ENCODE data around the gene MICA.
"Not testable (repeated sequence)": the region's sequence is repeated elsewhere in the genome, so short reads cannot be mapped to it uniquely, and the experiment has no call there.

MICA gene

GRCh38 chr6:31414148-31414770, 10.9 kb downstream of the MICA start:
- DNase-seq (ENCODE audit: low spot score), result not testable (repeated sequence)

- no peak for DNase-seq (ENCODE audit: low spot score)
Measured at GRCh38 chr6:31414771-31415265, 11.4 kb downstream of the MICA start.

GRCh38 chr6:31416394-31417014, 13.1 kb downstream of the MICA start:
- DNase-seq (ENCODE audit: low spot score), result no peak

DNA sequence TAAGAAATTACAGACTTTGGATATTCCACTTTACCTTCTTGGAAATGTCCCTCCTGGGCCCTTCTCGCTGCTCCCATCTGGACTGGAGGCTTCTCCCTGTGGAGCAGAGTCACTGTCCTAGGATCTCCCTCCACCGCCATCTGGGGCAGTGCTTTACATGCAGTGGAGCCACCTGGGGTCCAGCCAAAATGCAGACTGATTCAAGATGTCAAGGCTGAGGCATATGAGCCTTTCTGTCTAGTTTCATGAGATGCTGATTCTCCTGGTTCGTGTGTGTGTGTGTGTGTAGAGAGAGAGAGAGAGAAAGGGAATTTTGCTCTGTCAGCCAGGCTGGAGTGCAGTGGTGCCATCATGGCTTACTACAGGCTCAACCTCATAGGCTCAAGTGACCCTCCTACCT, 14.9 kb downstream of the MICA start:
- DNase-seq (ENCODE audit: low spot score), result no peak

GRCh38 chr6:31419842-31420241, 16.4 kb downstream of the MICA start:
- DNase-seq (ENCODE audit: low spot score), result no peak

GRCh38 chr6:31420546-31420945, 17.2 kb downstream of the MICA start:
- DNase-seq (ENCODE audit: low spot score), result no peak

DNA sequence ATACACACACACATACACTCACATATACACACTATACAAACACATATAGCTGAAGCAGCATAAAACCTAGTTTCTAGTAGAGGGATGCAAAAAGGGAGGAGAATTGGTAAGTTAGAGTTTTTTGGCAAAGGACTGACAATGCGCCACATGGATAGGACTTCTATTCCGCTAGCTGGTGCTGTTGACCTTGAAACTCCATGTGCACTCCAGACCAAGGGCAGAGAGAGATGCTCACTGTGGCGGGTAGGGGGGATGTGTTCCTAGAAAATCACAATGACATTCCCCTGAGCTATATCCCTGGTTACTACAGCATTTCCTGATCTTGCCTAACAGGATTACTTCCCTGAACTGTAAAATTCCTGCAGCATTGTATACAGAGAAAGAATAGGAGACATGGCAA, 19.2 kb downstream of the MICA start:
- no peak for DNase-seq (ENCODE audit: low spot score)

GRCh38 chr6:31423550-31423949, 20.2 kb downstream of the MICA start:
- no peak for DNase-seq (ENCODE audit: low spot score)

GRCh38 chr6:31426395-31427354, 23.3 kb downstream of the MICA start:
- DNase-seq (ENCODE audit: low spot score), result no peak

DNA sequence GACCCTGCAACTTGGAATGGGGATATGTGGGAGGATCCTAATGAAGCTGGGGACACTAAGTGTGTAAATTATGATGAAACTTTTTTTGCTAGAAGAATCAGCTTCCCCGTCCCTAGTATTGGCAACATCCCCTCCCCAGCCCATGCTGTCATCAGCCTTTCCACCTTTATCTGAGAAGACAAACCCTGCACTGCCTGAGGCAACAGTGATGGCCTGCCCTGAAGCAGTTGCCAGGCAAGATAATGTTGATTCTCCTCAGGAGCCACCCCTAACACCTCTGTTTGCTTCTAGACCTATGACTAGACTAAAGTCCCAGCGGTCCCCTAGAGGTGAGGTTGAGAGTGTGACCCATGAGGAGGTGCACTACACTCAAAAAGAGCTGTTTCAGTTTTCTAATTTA, 27.1 kb downstream of the MICA start:
- DNase-seq (ENCODE audit: low spot score), result no peak

DNA sequence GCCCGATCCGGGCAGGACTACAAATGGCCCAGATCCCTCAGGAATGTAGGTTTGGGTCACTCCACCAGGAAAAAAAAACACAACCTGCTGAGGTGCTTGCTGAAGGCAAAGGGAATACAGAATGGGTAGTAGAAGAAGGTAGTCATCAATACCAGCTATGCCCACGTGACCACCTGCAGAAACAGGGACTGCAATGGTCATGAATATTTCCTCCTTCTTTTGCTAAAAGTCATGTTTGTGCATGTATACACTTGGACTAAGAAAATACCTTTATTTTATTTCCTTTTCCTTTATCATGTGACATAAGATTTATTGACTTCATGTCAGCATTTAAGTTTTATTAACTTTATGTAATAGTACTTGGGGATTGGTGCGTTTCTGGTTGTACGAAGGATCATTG, 31.7 kb downstream of the MICA start:
- not testable (repeated sequence) for DNase-seq (ENCODE audit: low spot score)

DNA sequence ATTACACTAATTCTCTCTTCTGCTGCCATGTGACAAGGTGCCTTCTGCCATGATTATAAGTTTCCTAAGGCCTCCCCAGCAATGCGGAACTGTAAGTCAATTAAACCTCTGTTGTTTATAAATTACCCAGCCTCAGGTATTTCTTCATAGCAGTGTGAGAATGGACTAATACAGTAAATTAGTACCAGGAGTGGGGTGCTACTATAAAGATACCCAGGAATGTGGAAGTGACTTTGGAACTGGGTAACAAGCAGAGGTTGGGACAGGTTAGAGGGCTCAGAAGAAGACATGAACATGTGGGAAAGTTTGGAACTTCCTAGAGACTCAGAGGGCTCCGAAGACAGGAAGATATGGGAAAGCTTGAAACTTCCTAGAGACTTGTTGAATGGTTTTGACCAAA, 34.8 kb downstream of the MICA start:
- no peak for DNase-seq (ENCODE audit: low spot score)

DNA sequence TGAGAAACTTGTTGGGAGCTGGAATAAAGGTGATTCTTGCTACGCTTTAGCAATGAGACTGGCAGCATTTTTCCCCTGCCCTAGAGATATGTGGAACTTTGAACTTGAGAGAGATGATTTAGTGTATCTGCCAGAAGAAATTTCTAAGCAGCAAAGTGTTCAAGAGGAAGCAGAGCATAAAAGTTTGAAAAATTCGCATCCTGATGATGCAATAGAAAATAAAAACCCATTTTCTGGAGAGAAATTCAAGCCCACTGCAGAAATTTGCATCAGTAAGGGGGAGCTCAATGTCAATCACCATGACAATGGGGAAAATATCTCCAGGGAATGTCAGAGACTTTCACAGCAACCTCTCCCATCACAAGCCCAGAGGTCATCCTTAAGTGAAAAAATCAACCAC, 35.3 kb downstream of the MICA start:
- DNase-seq (ENCODE audit: low spot score), result no peak

- peak; percentile 83 for DNase-seq (ENCODE audit: low spot score)
Measured at GRCh38 chr6:31441365-31442267, 38.2 kb downstream of the MICA start.

GRCh38 chr6:31446481-31446880, 43.1 kb downstream of the MICA start:
- DNase-seq (ENCODE audit: low spot score), result no peak

GRCh38 chr6:31446999-31447789, 43.8 kb downstream of the MICA start:
- not testable (repeated sequence) for DNase-seq (ENCODE audit: low spot score)

GRCh38 chr6:31450751-31451150, 47.4 kb downstream of the MICA start:
- no peak for DNase-seq (ENCODE audit: low spot score)

GRCh38 chr6:31452859-31453258, 49.5 kb downstream of the MICA start:
- DNase-seq (ENCODE audit: low spot score), result no peak

DNA sequence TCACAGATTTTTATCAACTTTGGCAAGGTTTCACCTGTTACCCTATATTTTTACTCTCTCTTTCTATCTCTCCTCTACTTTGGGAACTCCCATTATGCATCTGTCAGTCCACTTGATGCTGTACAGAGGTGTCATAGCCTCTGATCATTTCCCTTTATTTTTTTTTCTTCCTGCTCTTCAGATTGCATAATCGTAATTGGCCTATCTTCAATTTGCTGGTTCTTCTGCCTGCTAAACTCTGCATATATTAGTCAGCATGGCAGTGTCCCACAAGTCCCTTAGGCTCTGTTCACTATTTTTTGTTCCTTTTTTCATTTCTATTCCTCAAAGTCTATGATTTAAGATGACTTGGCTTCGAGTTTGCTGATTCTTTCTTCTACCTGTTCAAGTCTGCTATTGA, 49.9 kb downstream of the MICA start:
- DNase-seq (ENCODE audit: low spot score), result no peak

DNA sequence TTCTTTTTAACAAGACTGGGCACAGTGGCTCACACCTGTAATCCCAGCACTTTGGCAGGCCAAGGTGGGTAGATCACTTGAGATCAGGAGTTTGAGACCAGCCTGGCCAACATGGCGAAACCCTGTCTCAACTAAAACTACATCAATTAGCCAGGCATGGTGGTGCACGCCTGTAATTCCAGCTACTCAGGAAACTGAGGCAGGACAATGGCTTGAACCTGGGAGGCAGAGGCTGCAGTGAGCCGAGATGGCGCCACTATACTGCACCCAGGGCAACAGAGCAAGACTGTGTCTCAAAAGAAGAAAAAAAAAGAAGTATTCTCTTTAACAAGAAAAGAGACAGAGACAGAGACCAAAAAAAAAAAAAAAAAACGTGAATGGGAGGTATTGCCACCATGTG, 56.5 kb downstream of the MICA start:
- not testable (repeated sequence) for DNase-seq (ENCODE audit: low spot score)

All from left forelimb (tissue), 1 donor.